Mononuclear cell (primary cell): ENCODE results near the gene KMT2E. TPM values are rescaled to one million over a fixed set of nuclear protein-coding genes. Genes with fewer than 3 reads are reported as not detected.

Experiments used
- H3K27me3 ChIP-seq: 2 replicates; pipeline ENCODE4 v1.6.0; 2011; ENCODE audit warnings: low read length, control low read depth; ENCODE audit not compliant: insufficient read depth
- H3K4me1 ChIP-seq: 2 replicates; pipeline ENCODE4 v1.5.1; 2011; ENCODE audit warnings: mild to moderate bottlenecking, low read length, control low read depth; ENCODE audit not compliant: insufficient read depth
- H3K4me3 ChIP-seq: 2 replicates; pipeline ENCODE4 v1.5.1; 2011; ENCODE audit warnings: mild to moderate bottlenecking, low read length, moderate library complexity
- H3K9me3 ChIP-seq: 2 replicates; pipeline ENCODE4 v1.5.1; 2011; ENCODE audit warnings: low read depth, mild to moderate bottlenecking, control low read depth, low read length
- total RNA-seq: library from RNA; depleted of rRNA; stranded (reverse); fragments of >200 nt; gene quantifications from one replicate; pipeline ENCODE4 v1.2.3, GENCODE V29; 2012

The KMT2E gene
- total RNA-seq, 1 donor, result 497 TPM

- no peaks in the 10 kb centered on the region for H3K4me1 ChIP-seq
- no peaks in the 10 kb centered on the region for H3K9me3 ChIP-seq
- no peaks in the 10 kb centered on the region for H3K27me3 ChIP-seq
- no peak overlapping the region for H3K4me3 ChIP-seq
These were observed 83.6 kb downstream of the KMT2E start for GRCh38 chr7:105097619-105098018.

- Histone ChIP-seq H3K27me3 (no peaks in the 10 kb centered on the region), H3K4me1 (no peaks in the 10 kb centered on the region), H3K9me3 (no peaks in the 10 kb centered on the region), H3K4me3 (no peak overlapping the region)
These were observed 85.0 kb downstream of the KMT2E start for GRCh38 chr7:105098863-105099515.

GRCh38 chr7:105101864-105102263, 87.9 kb downstream of the KMT2E start:
- no peak overlapping the region for H3K4me3 ChIP-seq
- H3K9me3 ChIP-seq, result no peaks in the 10 kb centered on the region
- no peaks in the 10 kb centered on the region for H3K4me1 ChIP-seq
- H3K27me3 ChIP-seq, result no peaks in the 10 kb centered on the region

- H3K27me3 ChIP-seq, result no peaks in the 10 kb centered on the region
These were observed 88.8 kb downstream of the KMT2E start for GRCh38 chr7:105102557-105103352.

GRCh38 chr7:105105579-105105978, 91.6 kb downstream of the KMT2E start:
- Histone ChIP-seq H3K9me3 (no peaks in the 10 kb centered on the region), H3K4me3 (no peak overlapping the region), H3K4me1 (no peaks in the 10 kb centered on the region), H3K27me3 (no peaks in the 10 kb centered on the region)

More at GRCh38 chr7:105102557-105103352, 88.8 kb downstream of the KMT2E start:
- H3K9me3 ChIP-seq, result no peaks in the 10 kb centered on the region
- H3K4me3 ChIP-seq, result no peak overlapping the region
- H3K4me1 ChIP-seq, result no peaks in the 10 kb centered on the region

GRCh38 chr7:105106473-105106872, 92.5 kb downstream of the KMT2E start:
- no peaks in the 10 kb centered on the region for H3K9me3 ChIP-seq
- no peak overlapping the region for H3K4me3 ChIP-seq
- no peaks in the 10 kb centered on the region for H3K27me3 ChIP-seq
- no peaks in the 10 kb centered on the region for H3K4me1 ChIP-seq

- no peaks in the 10 kb centered on the region for H3K27me3 ChIP-seq
- no peaks in the 10 kb centered on the region for H3K9me3 ChIP-seq
- no peaks in the 10 kb centered on the region for H3K4me1 ChIP-seq
- no peak overlapping the region for H3K4me3 ChIP-seq
These were observed 93.5 kb downstream of the KMT2E start for GRCh38 chr7:105107458-105107857.

- Histone ChIP-seq H3K4me3 (no peak overlapping the region), H3K9me3 (no peaks in the 10 kb centered on the region), H3K27me3 (no peaks in the 10 kb centered on the region), H3K4me1 (no peaks in the 10 kb centered on the region)
These were observed 98.7 kb downstream of the KMT2E start for GRCh38 chr7:105112440-105113418.

GRCh38 chr7:105118612-105119600, 104.9 kb downstream of the KMT2E start:
- Histone ChIP-seq H3K27me3 (no peaks in the 10 kb centered on the region), H3K9me3 (no peaks in the 10 kb centered on the region), H3K4me1 (no peaks in the 10 kb centered on the region), H3K4me3 (no peak overlapping the region)

GRCh38 chr7:105122619-105123018, 108.6 kb downstream of the KMT2E start:
- H3K9me3 ChIP-seq, result no peaks in the 10 kb centered on the region
- H3K4me3 ChIP-seq, result no peak overlapping the region
- H3K4me1 ChIP-seq, result no peaks in the 10 kb centered on the region
- H3K27me3 ChIP-seq, result no peaks in the 10 kb centered on the region

GRCh38 chr7:105125745-105126144, 111.7 kb downstream of the KMT2E start:
- Histone ChIP-seq H3K27me3 (no peaks in the 10 kb centered on the region), H3K9me3 (no peaks in the 10 kb centered on the region), H3K4me1 (no peaks in the 10 kb centered on the region), H3K4me3 (no peak overlapping the region)

GRCh38 chr7:105126436-105126975, 112.5 kb downstream of the KMT2E start:
- H3K4me1 ChIP-seq, result no peaks in the 10 kb centered on the region
- no peak overlapping the region for H3K4me3 ChIP-seq
- H3K9me3 ChIP-seq, result no peaks in the 10 kb centered on the region
- H3K27me3 ChIP-seq, result no peaks in the 10 kb centered on the region

GRCh38 chr7:105127179-105127578, 113.2 kb downstream of the KMT2E start:
- Histone ChIP-seq H3K9me3 (no peaks in the 10 kb centered on the region), H3K4me1 (no peaks in the 10 kb centered on the region), H3K4me3 (no peak overlapping the region), H3K27me3 (no peaks in the 10 kb centered on the region)

GRCh38 chr7:105130048-105130447, 116.0 kb downstream of the KMT2E start:
- H3K27me3 ChIP-seq, result no peaks in the 10 kb centered on the region

More at GRCh38 chr7:105130048-105130447, 116.0 kb downstream of the KMT2E start:
- no peaks in the 10 kb centered on the region for H3K4me1 ChIP-seq
- H3K9me3 ChIP-seq, result no peaks in the 10 kb centered on the region
- H3K4me3 ChIP-seq, result no peak overlapping the region
